Esophagus muscularis mucosa (tissue), 4 donors: ENCODE data around the gene FGF14.

Experiments used
- CTCF ChIP-seq, 3 experiments: fragments of 200-600 bp in 2 of 3; fragments of 450-650 bp in 1 of 3; sonication (generic) in 2 of 3; IDR thresholded peaks; one replicate each; pipeline ENCODE4 v1.5.1; 2017 to 2019; ENCODE audit warnings: antibody characterized with exemption in 3 of 3, mild to moderate bottlenecking in 2 of 3, moderate library complexity in 1 of 3
- EP300 ChIP-seq: sonication (generic); formaldehyde crosslinking; IDR thresholded peaks from one replicate; pipeline ENCODE4 v1.6.1; 2017; ENCODE audit warnings: antibody characterized with exemption
- POLR2A ChIP-seq: fragments of 450-650 bp; IDR thresholded peaks from one replicate; pipeline ENCODE4 v1.6.1; 2017; ENCODE audit warnings: antibody characterized with exemption, moderate library complexity, mild to moderate bottlenecking, low read depth
- POLR2AphosphoS5 ChIP-seq, 2 donors: sonication (generic); formaldehyde crosslinking; IDR thresholded peaks; one replicate each; pipeline ENCODE4 v1.6.1; 2017; ENCODE audit warnings: antibody characterized with exemption in 2 of 2

- TF ChIP-seq CTCF (IDR thresholded peaks at IDR 0.05) (no peak), POLR2A (no peak), EP300 (no peak), POLR2AphosphoS5 (IDR thresholded peaks at IDR 0.05) (no peak)
Measured at GRCh38 chr13:101915331-101915730, 486.5 kb downstream of the FGF14 start.
